Natural killer cell (primary cell): ENCODE results near the gene AOC1. TPM values are rescaled to one million over a fixed set of nuclear protein-coding genes. Genes with fewer than 3 reads are reported as not detected.

ENCODE experiments used
- ATAC-seq, 3 donors: fragments of 150-1000 bp in 2 of 3; fragments of 200-7000 bp in 1 of 3; cut with Tn5 transposase; 1 replicate in 1 of 3; 2 replicates in 2 of 3; pipeline ENCODE4 v1.10.0; 2021; ENCODE audit warnings: mild to moderate bottlenecking in 2 of 3, moderate library complexity in 2 of 3
- DNase-seq, 2 donors: peaks; one replicate each; pipeline versions ENCODE4 v3.0.0 to v3.0.0-alpha.2; 2013 to 2021; ENCODE audit warnings: mixed read lengths in 1 of 2
- H3K27ac ChIP-seq: one replicate; pipeline ENCODE4 v1.5.1; 2013; ENCODE audit warnings: mild to moderate bottlenecking, low read length
- H3K27me3 ChIP-seq: one replicate; pipeline ENCODE4 v1.6.1; 2013; ENCODE audit warnings: low read length; ENCODE audit not compliant: control insufficient read depth, insufficient read depth
- H3K36me3 ChIP-seq: one replicate; pipeline ENCODE4 v1.6.1; 2013; ENCODE audit warnings: low read length; ENCODE audit not compliant: control insufficient read depth, insufficient read depth
- H3K4me1 ChIP-seq: one replicate; pipeline ENCODE4 v1.6.1; 2013; ENCODE audit warnings: low read length; ENCODE audit not compliant: control insufficient read depth, insufficient read depth
- H3K4me3 ChIP-seq: one replicate; pipeline ENCODE4 v1.5.1; 2013; ENCODE audit warnings: low read length
- H3K9me3 ChIP-seq: one replicate; pipeline ENCODE4 v1.6.1; 2013; ENCODE audit warnings: low read length; ENCODE audit not compliant: control insufficient read depth, insufficient read depth
- H3K27ac Mint-ChIP-seq, 2 donors: one replicate each; pipeline ENCODE4 v1.8.0; 2022; ENCODE audit warnings: mild to moderate bottlenecking in 2 of 2, mixed read lengths in 2 of 2, moderate library complexity in 1 of 2
- H3K27me3 Mint-ChIP-seq, 2 donors: one replicate each; pipeline ENCODE4 v1.8.0; 2022; ENCODE audit warnings: low read depth in 2 of 2, mixed read lengths in 2 of 2
- H3K36me3 Mint-ChIP-seq: one replicate; pipeline ENCODE4 v1.8.0; 2022; ENCODE audit warnings: mixed read lengths
- H3K4me1 Mint-ChIP-seq, 2 donors: one replicate each; pipeline ENCODE4 v1.8.0; 2022; ENCODE audit warnings: mixed read lengths in 2 of 2
- H3K4me3 Mint-ChIP-seq: one replicate; pipeline ENCODE4 v1.8.0; 2022; ENCODE audit warnings: mild to moderate bottlenecking, moderate library complexity, mixed read lengths
- H3K9me3 Mint-ChIP-seq, 2 donors: one replicate each; pipeline ENCODE4 v1.8.0; 2022; ENCODE audit warnings: mixed read lengths in 2 of 2
- CTCF ChIP-seq: fragments of 200-600 bp; IDR thresholded peaks from one replicate; pipeline ENCODE4 v1.8.0; 2022; ENCODE audit warnings: antibody characterized with exemption
- WGBS: methylation state at CpG from one replicate; pipeline ENCODE4 v1.1.7; 2013; ENCODE audit warnings: missing lambda C conversion rate; ENCODE audit not compliant: insufficient coverage; 5-methylcytosine and 5-hydroxymethylcytosine counted together
- intact Hi-C: fragments of 100-400 bp; cut with micrococcal nuclease; formaldehyde crosslinking; loops from one replicate; pipeline ENCODE4 v1.14.2; 2022
- total RNA-seq, 4 donors: library from RNA; stranded (reverse); fragments of 120-200 nt in 1 of 4; gene quantifications; one replicate each; pipeline versions ENCODE4 v1.2.3 to v1.2.4, GENCODE V29; 2013 to 2022

Gene AOC1
- total RNA-seq, 3 donors from 2014 or later (not counting 1 experiment from before 2014, with no cell fraction given): not detected

- Histone ChIP-seq H3K4me3 (no peak overlapping the region), H3K27ac (no peak overlapping the region), H3K4me1 (no peaks in the 10 kb centered on the region), H3K27me3 (peaks cover 4% of the 10 kb centered on the region), H3K36me3 (no peaks in the 10 kb centered on the region), H3K9me3 (no peaks in the 10 kb centered on the region)
- H3K27me3 Mint-ChIP-seq: peaks cover 15 to 25% of the 10 kb centered on the region in 2 donors
- intact Hi-C loops: no loop called here
- H3K27ac Mint-ChIP-seq: no peak overlapping the region
- H3K4me1 Mint-ChIP-seq: peaks cover 0 to 10% of the 10 kb centered on the region in 2 donors
- no peak for DNase-seq
- H3K36me3 Mint-ChIP-seq: no peaks in the 10 kb centered on the region
- 96% methylated on average over 9 of the region's 9 CpGs for WGBS
- TF ChIP-seq CTCF: no peak
- no peaks in the 10 kb centered on the region for H3K9me3 Mint-ChIP-seq
- no peak for ATAC-seq
- no peak overlapping the region for H3K4me3 Mint-ChIP-seq
These were observed 3.4 kb downstream of the AOC1 start for GRCh38 chr7:150855476-150856302.

DNA sequence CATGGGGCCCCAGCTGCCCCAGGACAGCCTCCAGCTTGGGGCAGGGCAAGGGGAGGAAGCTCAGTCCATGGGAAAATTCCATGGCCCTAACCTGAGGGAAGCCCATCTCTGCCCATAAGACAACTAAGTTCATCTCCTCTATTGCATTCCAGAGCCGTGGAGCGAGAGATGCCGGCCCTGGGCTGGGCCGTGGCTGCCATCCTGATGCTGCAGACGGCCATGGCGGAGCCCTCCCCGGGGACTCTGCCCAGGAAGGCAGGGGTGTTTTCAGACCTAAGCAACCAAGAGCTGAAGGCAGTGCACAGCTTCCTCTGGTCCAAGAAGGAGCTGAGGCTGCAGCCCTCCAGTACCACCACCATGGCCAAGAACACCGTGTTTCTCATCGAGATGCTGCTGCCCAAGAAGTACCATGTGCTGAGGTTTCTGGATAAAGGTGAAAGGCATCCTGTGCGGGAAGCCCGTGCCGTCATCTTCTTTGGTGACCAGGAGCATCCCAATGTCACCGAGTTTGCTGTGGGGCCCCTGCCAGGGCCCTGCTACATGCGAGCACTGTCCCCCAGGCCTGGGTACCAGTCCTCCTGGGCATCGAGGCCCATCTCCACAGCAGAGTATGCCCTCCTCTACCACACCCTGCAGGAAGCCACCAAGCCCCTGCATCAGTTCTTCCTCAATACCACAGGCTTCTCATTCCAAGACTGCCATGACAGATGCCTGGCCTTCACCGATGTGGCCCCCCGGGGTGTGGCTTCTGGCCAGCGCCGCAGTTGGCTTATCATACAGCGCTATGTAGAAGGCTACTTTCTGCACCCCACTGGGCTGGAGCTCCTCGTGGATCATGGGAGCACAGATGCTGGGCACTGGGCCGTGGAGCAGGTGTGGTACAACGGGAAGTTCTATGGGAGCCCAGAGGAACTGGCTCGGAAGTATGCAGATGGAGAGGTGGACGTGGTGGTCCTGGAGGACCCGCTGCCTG, 4.3 kb downstream of the AOC1 start:
- Mint-ChIP-seq H3K4me1 (peaks cover 0 to 10% of the 10 kb centered on the region in 2 donors), H3K27me3 (peaks cover 12 to 16% of the 10 kb centered on the region in 2 donors), H3K36me3 (no peaks in the 10 kb centered on the region), H3K27ac (no peak overlapping the region), H3K4me3 (no peak overlapping the region), H3K9me3 (no peaks in the 10 kb centered on the region)
- no peaks in the 10 kb centered on the region for H3K4me1 ChIP-seq
- intact Hi-C loops: no loop called here
- ATAC-seq (no peak), DNase-seq (no peak)
- WGBS: 89% methylated on average over 26 of the region's 26 CpGs
- no peak overlapping the region for H3K27ac ChIP-seq
- no peak overlapping the region for H3K4me3 ChIP-seq
- H3K36me3 ChIP-seq: no peaks in the 10 kb centered on the region
- no peak for TF ChIP-seq CTCF
- peaks cover under 1% of the 10 kb centered on the region for H3K27me3 ChIP-seq
- H3K9me3 ChIP-seq: no peaks in the 10 kb centered on the region

GRCh38 chr7:150857276-150858055, 5.1 kb downstream of the AOC1 start:
- Mint-ChIP-seq H3K9me3 (no peaks in the 10 kb centered on the region), H3K4me3 (no peak overlapping the region), H3K4me1 (peaks cover 0 to 3% of the 10 kb centered on the region in 2 donors), H3K36me3 (no peaks in the 10 kb centered on the region), H3K27me3 (peaks cover 7 to 9% of the 10 kb centered on the region in 2 donors), H3K27ac (no peak overlapping the region)
- 92% methylated on average over 43 of the region's 43 CpGs for WGBS
- H3K36me3 ChIP-seq: no peaks in the 10 kb centered on the region
- no peak overlapping the region for H3K27ac ChIP-seq
- no peak for ATAC-seq
- H3K27me3 ChIP-seq: no peaks in the 10 kb centered on the region
- no peak for TF ChIP-seq CTCF
- no peak overlapping the region for H3K4me3 ChIP-seq
- DNase-seq: no peak
- intact Hi-C loops: no loop called here
- H3K4me1 ChIP-seq: no peaks in the 10 kb centered on the region
- no peaks in the 10 kb centered on the region for H3K9me3 ChIP-seq
